NCI-H82 treated with DMSO at 0.1 percent for 48 hours (cell line): ENCODE results near the gene PRODH.
"Not testable (repeated sequence)": the region's sequence is repeated elsewhere in the genome, so short reads cannot be mapped to it uniquely, and the experiment has no call there.

Experiments
- DNase-seq: peaks from one replicate; lab custom pipeline; 2025; ENCODE audit not compliant: unreplicated experiment; lab: John Stamatoyannopoulos, UW

PRODH gene

DNA sequence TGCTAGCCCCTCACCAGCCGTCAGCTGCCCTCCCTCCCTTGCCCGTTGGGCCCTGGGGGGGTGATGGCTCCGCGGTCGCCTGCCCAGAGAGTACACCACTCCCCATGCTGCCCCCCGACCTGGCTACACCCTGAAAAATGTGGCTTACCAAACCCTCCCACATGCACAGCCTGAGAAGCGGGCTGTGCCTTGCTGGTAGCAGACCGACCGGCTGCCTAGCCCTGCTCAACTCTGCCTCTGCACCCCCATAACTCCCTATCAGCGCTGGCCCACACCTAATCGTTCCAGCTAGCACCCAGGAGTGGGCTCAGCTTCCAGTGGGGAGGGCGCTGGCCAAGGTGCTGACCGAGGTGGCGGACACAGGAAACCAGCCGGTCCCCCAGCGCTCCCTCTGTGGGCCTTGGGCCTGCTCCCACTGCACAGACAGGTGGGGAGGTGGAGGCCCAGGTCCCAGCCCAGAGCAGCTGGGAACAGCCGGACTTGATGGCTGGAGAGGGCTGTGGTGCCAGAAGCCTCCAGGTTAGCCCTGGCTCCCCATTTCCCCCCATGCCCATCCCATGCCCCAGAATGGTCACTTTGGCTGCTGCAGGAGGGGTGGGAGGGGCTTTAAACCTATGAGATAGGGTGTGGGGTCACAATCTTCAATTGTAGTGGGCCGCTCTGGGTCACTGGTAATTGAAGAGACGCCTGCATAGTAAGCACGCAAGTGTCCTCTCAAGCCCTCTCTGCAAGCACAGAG lies 32.1 kb upstream of the PRODH start:
- no peak for DNase-seq

DNA sequence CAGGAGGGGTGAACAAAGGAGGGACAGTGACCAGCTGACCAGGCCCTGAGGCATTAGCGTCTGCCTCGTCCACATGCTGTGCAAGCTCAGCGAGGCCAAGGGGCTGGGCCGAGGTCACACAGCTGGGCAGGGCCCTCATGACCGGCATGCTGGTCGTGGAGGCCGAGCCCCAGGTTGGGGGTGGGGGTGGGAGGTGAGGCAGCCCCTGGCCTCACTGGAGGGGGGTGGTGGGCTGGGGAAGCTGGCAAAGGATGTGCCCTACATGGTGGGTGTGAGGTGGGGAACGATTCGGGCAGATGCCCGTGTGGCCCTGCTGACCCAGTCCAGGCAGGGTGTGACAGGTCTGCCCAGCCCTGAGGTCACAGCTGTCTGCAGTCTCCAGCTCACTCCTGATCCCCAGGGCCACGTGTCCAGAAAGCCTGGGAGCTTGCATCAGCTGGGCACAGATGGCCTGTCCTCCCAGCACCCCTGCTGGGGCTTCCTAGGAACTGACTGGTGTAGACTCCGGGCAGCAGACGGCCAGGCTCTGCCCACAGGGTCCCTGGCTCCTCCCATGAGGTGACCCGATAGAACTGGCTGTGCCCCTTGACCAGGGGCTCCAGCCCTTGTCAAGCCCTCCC lies 31.4 kb upstream of the PRODH start:
- DNase-seq, result peak; percentile 54

DNA sequence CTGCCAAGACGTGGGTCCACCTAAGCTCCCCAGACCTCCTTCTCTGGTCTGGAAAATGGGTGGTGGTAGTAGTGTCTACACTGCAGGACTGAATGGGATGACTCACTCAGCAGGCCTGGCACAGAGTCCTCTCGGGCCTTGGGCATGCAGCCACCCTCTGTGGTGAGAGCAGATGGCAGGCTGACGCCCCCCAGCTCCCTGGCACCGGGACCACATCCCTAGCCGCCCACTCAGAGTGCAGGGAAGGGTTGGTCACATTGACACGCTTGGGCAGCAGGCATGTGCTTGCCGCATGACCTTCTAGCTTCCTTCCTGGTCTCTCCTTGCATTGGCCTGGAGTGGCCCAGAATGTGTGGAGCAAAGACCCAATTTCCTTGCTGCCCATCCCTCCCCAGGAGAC lies 30.7 kb upstream of the PRODH start:
- no peak for DNase-seq

DNA sequence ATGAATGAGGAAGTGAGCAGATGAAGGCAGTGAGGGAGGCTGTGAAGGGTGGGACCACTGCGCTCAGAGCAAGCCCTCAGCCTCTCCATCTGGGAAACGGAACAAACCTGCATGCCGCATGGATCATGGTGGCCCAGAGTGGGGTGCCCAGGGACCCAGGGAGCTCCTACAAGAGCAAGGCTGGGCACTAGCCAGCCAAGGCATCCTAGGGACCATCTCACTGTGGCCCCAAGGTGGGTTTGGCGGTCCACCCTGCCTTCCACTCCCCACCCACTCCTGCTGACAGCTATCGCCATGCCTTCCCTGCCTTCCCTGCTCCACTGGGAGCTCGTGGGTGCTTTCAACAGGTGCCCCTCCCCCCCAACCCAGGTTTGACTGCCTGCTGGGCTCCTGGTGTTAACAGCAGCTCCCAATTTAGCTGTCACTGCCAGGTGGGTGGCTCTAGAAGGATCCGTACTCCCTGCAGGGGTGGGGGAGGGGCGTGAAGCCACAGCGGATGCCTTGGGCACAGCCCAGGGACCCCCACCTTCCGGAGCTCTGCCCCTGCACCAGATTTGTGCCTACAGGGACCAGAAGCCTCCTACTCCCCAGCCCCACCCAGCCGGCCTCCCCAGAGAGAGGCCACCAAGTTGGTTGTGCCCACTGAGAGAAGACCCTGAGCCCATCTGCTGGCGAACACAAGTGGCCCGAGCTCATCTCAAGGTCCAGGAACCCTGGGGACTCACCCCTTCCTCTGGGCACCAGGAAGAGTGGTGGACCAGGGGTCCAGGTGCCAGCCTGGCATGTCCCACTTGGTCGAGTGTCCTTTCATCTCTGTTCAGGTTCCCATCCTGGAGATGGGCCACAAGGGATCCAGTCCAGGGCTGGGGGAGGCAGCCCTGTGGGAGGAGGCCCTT lies 29.7 kb upstream of the PRODH start:
- no peak for DNase-seq

DNA sequence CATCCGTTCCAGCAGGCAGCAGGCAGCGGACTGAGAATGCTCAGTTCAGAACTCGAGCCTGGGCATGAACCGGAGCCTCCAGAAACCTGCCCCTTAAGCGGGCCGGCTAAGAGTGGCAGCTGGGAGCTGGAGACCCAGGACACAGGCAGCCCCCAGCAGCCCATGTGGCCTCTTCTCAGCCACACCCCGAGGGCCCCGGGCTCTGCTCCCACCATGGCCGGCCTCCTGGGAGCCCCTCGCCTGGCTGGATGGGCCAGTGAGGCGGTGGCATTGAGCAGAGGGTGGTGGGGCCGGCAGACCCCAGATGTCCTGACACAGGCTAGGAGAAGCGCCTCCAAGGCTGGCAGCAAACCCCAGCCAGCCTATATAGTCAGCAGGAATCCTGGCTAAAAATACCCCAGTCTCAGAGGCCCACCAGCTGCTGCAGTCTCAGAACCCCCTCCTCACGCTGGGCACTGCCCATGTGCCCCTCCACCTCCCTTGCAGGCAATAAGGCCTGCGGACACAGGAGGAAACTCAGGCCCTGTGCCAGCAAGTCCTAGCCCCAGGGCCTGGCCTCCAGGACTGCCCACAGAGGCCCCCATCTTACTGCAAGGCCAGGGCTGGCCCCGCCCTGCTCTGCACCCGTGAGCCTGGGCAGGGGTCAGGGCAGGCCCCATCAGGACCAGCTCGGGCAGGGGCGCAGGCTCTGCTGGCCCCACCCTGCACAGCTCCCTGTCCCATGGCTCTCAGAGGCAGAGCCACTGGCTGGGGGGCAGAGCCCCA lies 28.6 kb upstream of the PRODH start:
- DNase-seq, result not testable (repeated sequence)

DNA sequence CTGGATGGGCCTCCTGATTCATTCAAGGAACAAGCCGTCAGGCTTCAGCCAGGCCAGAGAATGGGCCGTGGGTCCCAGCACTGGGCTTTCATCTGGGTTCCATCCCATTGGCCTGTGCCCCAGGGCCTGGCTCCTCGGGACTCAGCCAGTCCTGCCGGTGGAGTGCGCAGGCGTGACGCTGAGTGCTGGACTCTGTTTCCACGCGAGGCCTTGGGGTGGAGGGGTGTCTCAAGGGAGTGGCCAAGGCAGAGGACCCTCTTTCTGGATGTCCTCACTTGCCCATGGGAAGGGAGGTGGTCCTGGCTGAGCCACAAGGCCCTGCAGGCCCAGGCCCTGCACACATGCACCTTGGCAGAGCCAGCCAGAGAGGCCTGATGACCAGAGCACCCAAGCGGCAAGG lies 28.0 kb upstream of the PRODH start:
- not testable (repeated sequence) for DNase-seq

DNA sequence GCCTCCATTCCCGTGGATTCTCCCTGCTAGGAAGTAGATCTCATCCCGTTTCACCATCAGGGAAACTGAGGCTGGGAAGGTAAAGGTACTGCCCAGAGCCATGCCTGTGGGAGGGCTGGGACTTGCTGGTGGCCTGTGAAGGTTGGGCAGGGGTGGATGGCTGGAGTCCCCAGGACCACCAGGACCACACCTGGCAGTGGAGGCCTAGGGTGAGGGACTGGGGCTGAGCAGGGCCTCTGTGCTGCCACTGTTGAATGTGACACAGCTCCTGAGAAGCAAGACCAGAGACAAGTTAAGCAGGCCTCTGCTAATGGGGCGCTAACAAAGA lies 26.2 kb upstream of the PRODH start:
- DNase-seq, result no peak

DNA sequence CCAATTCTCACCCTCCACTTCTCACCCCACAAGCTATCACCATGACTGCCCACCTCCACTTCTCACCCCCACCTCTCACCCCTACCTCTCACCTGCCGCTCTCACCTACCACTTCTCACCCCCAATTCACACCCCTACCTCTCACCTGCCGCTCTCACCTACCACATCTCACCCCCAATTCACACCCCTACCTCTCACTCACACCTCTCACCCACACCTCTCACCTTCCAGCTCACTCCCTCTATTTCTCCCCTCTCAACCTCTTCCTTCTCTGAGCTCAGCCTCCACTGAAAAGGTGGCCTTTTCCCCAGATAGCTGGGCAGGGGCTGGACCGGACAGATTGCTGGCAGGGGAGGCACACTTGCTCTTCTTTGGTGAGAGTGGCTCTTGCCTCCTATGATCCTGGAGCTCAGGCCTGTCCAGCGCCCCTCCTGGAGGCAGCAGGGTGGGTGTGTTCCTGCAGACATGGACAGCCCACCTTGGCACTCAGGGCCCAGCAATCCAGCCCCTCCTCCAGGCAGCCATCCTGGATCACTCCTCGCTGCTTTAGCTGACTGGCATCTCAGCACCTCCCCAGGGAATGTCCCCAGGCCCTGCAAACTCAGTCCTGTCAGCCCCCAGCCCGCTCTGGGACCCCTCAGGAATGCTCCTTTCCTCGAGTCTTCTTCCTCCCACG lies 25.7 kb upstream of the PRODH start:
- not testable (repeated sequence) for DNase-seq

DNA sequence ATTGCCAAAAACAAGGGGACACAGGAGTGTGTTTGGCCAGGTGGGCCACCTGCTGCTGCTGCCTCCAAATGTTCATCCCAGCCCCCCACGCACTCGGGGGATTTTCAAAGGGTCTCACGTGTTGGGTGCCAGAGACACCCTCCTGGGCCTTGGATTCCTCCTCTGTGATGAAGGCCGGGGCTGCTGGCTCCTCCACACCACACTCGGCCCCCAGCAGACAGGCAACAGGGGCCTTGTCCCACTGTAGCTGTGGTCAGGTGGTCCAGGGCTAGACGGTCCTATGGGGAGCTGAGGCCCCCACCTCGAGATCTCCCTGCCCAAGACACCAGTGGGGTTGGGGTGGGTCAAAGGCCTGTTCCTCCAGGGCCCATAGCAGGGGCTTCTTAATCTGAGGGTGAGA lies 25.1 kb upstream of the PRODH start:
- DNase-seq, result not testable (repeated sequence)

DNA sequence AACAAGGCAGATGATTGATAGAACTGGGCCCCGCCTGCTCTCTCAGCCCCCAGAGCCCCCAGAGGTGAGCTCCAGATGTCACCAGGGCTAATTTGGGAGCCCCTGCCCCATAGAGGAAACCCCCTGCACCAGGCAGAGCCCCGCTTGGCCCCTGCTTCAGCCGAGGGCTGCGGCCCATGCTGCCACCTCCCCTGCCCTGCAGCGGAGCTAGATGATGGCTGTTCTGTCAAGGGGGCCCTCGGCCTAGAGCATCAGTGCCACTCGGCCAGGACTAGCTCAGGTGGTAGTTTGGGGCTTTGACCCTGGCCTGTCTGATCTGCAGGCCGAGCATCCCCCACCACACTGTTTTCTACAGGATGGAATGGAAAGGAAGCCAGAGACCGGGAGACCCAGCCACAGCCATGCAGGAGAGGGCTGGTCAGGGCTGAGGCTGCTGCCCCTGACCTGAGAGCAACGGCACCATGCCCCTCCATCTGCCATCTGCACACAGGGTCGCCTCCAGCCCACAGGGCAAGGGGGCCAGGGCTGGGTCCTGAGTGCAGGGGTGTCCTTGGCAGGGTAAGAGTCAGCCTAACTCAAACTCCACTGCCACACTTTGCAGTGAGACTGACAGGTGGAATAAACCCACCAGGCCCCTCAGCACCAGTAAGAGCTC lies 24.2 kb upstream of the PRODH start:
- not testable (repeated sequence) for DNase-seq

DNA sequence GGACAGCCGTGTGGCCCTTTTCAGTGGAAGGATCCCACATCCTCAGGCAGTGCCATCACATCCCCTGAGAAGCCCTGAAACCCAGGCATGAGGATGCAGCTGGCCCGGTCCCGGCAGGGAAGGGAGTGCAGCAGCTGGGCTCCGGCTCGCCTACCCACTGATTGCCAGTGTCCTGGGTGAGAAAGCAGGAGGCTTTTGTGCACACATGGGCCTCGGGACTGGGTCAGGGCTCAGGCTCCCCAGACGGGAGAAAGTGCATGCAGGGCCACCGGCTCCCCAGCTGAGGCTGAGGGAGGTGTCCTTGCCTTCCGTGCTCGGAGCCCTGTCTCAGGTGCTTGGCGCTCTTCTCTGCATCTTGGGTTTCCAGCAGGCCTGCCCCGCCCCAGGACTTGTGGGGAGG lies 23.6 kb upstream of the PRODH start:
- not testable (repeated sequence) for DNase-seq

DNA sequence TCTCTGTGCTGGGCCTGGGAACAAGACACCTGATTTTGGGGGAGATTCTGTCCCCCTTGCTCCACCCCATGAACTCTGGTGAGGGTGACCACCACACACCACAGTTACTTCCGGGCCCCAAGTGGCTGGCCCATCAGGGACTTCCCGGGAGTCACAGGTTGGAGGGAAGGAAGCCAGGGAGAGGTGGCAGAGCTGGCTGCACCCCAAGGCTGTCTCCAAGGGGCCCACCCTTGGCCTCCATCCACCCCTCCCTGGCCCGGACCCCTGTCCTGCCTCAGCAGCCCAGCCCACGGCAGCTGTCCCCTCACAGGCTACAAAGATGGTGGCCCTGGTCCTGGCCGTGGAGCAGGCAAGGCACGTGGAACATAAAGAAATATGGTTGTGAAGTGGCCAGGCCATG lies 23.2 kb upstream of the PRODH start:
- DNase-seq, result not testable (repeated sequence)

DNA sequence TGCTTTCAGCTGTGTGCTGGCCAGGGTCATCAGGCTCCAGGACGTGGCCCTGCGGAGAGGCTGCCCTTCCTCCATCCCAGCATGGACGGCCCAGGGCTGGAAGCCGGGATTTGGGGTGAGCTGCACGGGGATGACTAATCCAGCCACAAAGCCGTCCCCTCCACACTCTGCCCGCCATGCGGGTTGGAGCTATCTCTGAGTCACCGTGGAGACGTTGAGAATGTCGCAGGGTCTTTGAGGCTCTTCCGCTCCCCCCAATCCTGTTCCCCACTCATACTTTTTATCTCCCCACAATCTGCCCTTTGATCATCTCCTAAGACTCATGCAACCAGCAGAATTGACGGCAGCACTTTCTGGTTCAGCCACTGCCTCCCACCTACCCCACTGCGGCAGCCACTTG lies 22.6 kb upstream of the PRODH start:
- DNase-seq, result not testable (repeated sequence)

DNA sequence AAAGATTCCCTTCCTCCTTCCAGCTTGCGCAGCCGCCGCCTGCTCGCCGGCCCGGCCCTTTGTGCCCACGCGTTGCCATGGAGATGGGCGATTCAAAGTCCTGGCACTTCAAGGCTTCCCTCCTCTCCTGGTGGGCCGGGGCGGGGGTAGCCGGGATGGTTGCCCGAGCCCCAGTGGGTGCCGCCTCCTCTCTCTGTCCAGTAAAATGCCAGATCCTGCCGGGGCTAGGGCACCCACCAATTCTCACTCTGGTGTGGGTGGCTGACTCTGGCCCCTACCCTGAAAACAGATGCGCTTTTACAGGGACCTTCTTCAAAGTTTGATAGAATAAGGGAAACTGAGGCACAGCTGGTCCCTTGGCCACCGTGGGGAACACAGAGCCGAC lies 22.2 kb upstream of the PRODH start:
- not testable (repeated sequence) for DNase-seq

DNA sequence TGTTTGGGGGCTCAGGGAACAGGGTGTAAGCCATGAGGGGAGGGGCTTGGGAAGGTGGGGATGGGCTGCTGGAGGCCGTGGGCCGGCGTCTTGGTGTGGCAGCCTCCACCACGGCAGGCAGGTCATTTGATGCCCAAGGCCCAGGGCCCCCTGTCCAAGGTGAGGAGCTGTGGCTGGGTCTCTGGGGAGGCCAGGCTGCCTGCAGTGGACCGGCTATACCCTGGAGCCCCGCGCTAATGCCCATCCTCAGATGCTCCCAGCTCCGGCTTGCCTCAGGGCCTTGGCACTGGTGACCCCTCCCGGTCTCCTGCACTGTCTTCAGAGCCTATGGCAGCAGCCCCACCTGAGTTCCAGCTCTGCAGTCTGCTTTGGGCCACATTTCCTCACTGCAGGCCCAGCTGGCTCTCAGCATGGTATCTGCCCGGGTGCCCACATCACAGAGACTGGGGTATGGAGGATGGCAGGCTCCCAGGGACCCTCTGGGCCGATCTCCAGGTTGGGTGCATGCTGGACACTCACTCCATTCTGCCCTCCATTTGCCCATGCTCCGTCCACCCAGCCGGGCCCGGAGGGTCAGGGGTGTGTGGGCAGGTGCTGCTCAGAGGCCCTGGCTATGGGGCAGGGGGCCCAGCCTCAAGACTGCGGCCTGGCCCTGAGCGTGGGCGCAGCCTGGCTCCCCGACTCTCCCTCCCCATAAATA lies 21.7 kb upstream of the PRODH start:
- not testable (repeated sequence) for DNase-seq

DNA sequence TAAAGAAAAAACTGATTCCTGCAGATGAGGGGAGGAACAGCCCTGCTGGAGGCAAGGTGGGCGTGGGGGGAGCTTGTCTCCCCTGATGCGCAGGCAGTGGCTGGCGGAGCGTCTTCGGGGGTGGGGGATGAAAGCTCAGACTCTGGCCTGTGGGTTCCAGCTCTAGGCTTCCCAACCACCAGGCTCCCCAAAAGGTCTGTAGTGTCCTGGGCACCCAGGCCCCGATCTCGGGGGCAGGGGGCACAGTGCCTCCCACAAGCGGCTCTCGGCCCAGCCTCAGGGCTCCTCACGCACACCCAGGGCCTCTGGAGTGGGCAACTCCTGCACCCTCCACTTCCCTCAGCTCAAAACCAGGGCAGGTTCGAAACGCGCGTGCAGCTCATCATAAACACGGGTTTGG lies 20.9 kb upstream of the PRODH start:
- DNase-seq, result not testable (repeated sequence)

DNA sequence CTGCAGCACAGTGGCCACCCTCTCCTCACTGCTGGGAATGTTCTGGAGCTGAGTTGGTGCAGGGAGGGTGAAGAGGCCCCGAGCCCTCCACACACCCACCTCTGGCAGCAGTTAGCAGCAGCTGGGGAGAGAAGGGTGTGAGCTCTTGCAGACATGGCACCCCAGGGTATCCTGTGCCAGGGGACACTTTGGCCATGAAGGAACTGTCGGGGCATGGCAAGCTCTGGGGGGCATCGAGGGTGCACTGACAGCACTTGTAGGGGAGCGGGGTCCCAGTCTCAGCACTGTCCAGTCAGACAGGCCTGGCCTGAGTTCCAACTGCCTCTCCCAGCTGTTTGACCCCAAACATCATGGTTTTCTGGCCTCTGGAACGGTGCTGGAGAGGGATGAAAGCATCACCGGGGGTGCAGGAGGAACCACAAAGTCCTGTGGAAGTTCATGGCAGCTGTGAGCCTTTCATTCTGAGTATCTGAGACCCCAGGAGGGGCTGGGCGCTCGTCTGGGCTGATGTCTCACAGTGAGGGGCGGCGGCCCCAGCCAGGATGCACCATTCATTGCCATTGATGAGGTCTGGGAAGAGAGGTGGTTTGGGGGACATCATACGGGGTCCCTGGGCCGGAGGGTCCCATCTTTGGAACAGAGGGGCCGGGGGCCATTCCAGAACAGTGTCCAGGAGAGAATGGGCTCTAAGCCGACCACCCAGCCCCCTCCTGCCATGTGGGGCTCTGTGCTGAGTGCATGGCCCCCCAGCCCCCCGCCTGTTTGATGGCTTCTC lies 20.2 kb upstream of the PRODH start:
- DNase-seq, result not testable (repeated sequence)

DNA sequence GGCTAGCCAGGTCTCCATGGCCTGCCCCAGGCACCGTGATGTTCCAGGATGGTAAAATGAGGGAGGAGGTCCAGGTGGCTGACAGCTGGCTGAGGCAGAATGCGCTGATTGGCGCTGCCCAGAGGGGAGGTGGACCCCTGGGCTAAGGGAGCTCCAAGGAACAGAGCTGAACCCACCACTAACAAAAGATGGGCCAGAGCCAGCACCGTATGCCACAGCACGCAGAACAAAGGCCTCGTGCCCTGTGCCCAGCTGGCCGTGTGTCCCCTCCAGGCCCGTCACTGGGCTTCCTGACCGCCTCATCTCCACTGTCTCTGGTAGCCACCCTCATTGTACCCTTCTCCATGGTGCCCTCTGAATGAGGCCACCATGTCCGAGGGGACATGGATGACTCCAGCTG lies 19.6 kb upstream of the PRODH start:
- DNase-seq, result no peak
